Neural cell (in vitro differentiated cells): Measurements from ENCODE around the gene ABCA12. TPM values are rescaled to one million over a fixed set of nuclear protein-coding genes. Genes with fewer than 3 reads are reported as not detected.

Experiments used
- H2AFZ ChIP-seq: fragments of 200-600, 300-800 bp; sonication (generic), shearing (Covaris generic); 2 replicates; pipeline ENCODE4 v1.6.0; 2014; ENCODE audit warnings: low read depth, mild to moderate bottlenecking, antibody characterized with exemption, low read length, moderate library complexity
- H3F3A ChIP-seq: fragments of 200-600 bp; shearing (Covaris generic); 2 replicates; pipeline ENCODE4 v1.6.1; 2016; ENCODE audit warnings: mild to moderate bottlenecking, moderate library complexity, mixed read lengths, antibody characterized with exemption, low read length; ENCODE audit not compliant: insufficient read depth, poor library complexity, severe bottlenecking
- H3K27ac ChIP-seq: fragments of 200-600, 300-800 bp; sonication (generic), shearing (Covaris generic); 2 replicates; pipeline ENCODE4 v1.5.1; 2014; ENCODE audit warnings: mild to moderate bottlenecking, low read length, moderate library complexity
- H3K27me3 ChIP-seq: fragments of 300-800, 200-600 bp; sonication (generic), shearing (Covaris generic); 2 replicates; pipeline ENCODE4 v1.6.0; 2014; ENCODE audit warnings: mild to moderate bottlenecking, low read depth, low read length, moderate library complexity; ENCODE audit not compliant: insufficient read depth
- H3K36me3 ChIP-seq: fragments of 300-800, 200-600 bp; sonication (generic), shearing (Covaris generic); 2 replicates; pipeline ENCODE4 v1.5.1; 2014; ENCODE audit warnings: mild to moderate bottlenecking, antibody characterized with exemption, low read length, moderate library complexity; ENCODE audit not compliant: insufficient read depth
- H3K4me2 ChIP-seq: fragments of 300-800, 200-600 bp; sonication (generic), shearing (Covaris generic); 2 replicates; pipeline ENCODE4 v1.6.0; 2014; ENCODE audit warnings: mild to moderate bottlenecking, low read length
- H3K4me3 ChIP-seq: fragments of 300-800, 200-600 bp; sonication (generic), shearing (Covaris generic); 2 replicates; pipeline ENCODE4 v1.5.1; 2014; ENCODE audit warnings: mild to moderate bottlenecking, low read length, moderate library complexity
- H3K79me2 ChIP-seq: fragments of 200-600 bp; shearing (Covaris generic); replicated peaks from 2 replicates; pipeline ENCODE4 v1.6.0; 2014; ENCODE audit warnings: mild to moderate bottlenecking, low read length, moderate library complexity; ENCODE audit not compliant: insufficient read depth
- H3K9ac ChIP-seq: fragments of 300-800, 200-600 bp; sonication (generic), shearing (Covaris generic); 2 replicates; pipeline ENCODE4 v1.6.1; 2016; ENCODE audit warnings: mild to moderate bottlenecking, low read length, mixed read lengths
- H3K9me2 ChIP-seq: fragments of 200-600 bp; shearing (Covaris generic); 2 replicates; pipeline ENCODE4 v1.6.1; 2016; ENCODE audit warnings: mild to moderate bottlenecking, low read length, mixed read lengths; ENCODE audit not compliant: insufficient read depth
- H3K9me3 ChIP-seq: fragments of 200-600, 300-800 bp; sonication (generic), shearing (Covaris generic); 2 replicates; pipeline ENCODE4 v1.6.1; 2016; ENCODE audit warnings: mild to moderate bottlenecking, mixed run types, low read length, moderate library complexity, mixed read lengths
- H4K20me1 ChIP-seq: fragments of 200-600 bp; shearing (Covaris generic); 2 replicates; pipeline ENCODE4 v1.6.1; 2016; ENCODE audit warnings: mild to moderate bottlenecking, mixed run types; ENCODE audit not compliant: insufficient read depth
- EP300 ChIP-seq: fragments of 450-650 bp; conservative IDR thresholded peaks from 2 replicates; pipeline ENCODE4 v1.6.1; 2014; ENCODE audit warnings: antibody characterized with exemption, mild to moderate bottlenecking, moderate library complexity; ENCODE audit not compliant: poor library complexity, severe bottlenecking
- EZH2 ChIP-seq: fragments of 200-600, 300-800 bp; shearing (Covaris generic), sonication (generic); IDR thresholded peaks from 2 replicates; pipeline ENCODE4 v1.6.1; 2014; ENCODE audit warnings: antibody characterized with exemption, low read length, borderline replicate concordance, mild to moderate bottlenecking; ENCODE audit not compliant: insufficient read depth, poor library complexity, severe bottlenecking
- MXI1 ChIP-seq: fragments of 450-650 bp; conservative IDR thresholded peaks from 2 replicates; pipeline ENCODE4 v1.6.1; 2014; ENCODE audit warnings: antibody characterized with exemption, mild to moderate bottlenecking; ENCODE audit not compliant: poor library complexity, severe bottlenecking
- POLR2AphosphoS5 ChIP-seq: IDR thresholded peaks from 2 replicates; pipeline ENCODE4 v1.6.1; 2012
- RAD21 ChIP-seq: fragments of 450-650 bp; conservative IDR thresholded peaks from 2 replicates; pipeline ENCODE4 v1.6.1; 2014; ENCODE audit warnings: antibody characterized with exemption, mild to moderate bottlenecking, moderate library complexity
- SMC3 ChIP-seq: fragments of 450-650 bp; conservative IDR thresholded peaks from 2 replicates; pipeline ENCODE4 v1.6.1; 2014; ENCODE audit warnings: antibody characterized with exemption, mild to moderate bottlenecking, moderate library complexity; ENCODE audit not compliant: poor library complexity
- TAF1 ChIP-seq: IDR thresholded peaks from 2 replicates; pipeline ENCODE4 v1.6.1; 2012; ENCODE audit warnings: low read depth
- polyA minus RNA-seq: library from RNA; depleted of rRNA, polyadenylated mRNA; stranded (reverse); fragments of >200 nt; gene quantifications from 2 replicates; pipeline ENCODE4 v1.2.3, GENCODE V29; 2014
- polyA plus RNA-seq: library from polyadenylated mRNA; depleted of rRNA; stranded (reverse); fragments of >200 nt; gene quantifications from 2 replicates; pipeline ENCODE4 v1.2.3, GENCODE V29; 2014
- TF ChIP-seq, protein P1 (sequence below): IDR thresholded peaks from 2 replicates; pipeline ENCODE4 v1.6.1; 2012; ENCODE audit warnings: borderline replicate concordance
- TF ChIP-seq, protein P2 (sequence below): fragments of 450-650 bp; IDR thresholded peaks from 2 replicates; pipeline ENCODE4 v1.5.1; 2014; ENCODE audit warnings: antibody characterized with exemption, mild to moderate bottlenecking, moderate library complexity; ENCODE audit not compliant: poor library complexity, severe bottlenecking

The ABCA12 gene, protein sequence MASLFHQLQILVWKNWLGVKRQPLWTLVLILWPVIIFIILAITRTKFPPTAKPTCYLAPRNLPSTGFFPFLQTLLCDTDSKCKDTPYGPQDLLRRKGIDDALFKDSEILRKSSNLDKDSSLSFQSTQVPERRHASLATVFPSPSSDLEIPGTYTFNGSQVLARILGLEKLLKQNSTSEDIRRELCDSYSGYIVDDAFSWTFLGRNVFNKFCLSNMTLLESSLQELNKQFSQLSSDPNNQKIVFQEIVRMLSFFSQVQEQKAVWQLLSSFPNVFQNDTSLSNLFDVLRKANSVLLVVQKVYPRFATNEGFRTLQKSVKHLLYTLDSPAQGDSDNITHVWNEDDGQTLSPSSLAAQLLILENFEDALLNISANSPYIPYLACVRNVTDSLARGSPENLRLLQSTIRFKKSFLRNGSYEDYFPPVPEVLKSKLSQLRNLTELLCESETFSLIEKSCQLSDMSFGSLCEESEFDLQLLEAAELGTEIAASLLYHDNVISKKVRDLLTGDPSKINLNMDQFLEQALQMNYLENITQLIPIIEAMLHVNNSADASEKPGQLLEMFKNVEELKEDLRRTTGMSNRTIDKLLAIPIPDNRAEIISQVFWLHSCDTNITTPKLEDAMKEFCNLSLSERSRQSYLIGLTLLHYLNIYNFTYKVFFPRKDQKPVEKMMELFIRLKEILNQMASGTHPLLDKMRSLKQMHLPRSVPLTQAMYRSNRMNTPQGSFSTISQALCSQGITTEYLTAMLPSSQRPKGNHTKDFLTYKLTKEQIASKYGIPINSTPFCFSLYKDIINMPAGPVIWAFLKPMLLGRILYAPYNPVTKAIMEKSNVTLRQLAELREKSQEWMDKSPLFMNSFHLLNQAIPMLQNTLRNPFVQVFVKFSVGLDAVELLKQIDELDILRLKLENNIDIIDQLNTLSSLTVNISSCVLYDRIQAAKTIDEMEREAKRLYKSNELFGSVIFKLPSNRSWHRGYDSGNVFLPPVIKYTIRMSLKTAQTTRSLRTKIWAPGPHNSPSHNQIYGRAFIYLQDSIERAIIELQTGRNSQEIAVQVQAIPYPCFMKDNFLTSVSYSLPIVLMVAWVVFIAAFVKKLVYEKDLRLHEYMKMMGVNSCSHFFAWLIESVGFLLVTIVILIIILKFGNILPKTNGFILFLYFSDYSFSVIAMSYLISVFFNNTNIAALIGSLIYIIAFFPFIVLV (N-terminal part only)
- polyA plus RNA-seq (not detected in 2 replicates), polyA minus RNA-seq (under 0.01 and 0.24 TPM in 2 replicates)

DNA sequence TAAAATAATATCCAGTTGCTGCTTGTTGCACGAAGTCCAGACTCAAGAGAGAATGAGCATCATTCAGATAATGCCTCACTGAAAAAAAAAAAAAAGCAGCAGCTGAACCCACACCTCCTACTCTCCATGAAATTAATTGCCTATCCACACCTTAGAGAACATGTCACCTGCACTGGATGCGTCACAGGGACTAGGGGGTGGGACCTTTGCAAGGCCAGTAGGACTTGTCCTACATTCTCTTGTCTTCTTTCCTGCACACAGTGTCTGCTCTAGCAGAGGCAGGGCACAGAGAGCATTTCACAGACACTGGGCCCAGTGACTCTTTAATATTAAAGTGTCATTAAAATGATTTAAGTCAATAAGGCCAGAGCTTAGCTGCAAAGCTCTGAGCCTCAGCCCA is at the start of gene ABCA12:
Gene ABCA12, minus strand, starts transcription at position 148 of the 400 bp plus-strand sequence. CDS start 418 bp downstream, outside the sequence.
- H3K27ac ChIP-seq: no peak within 1 kb of the TSS
- H3K4me3 ChIP-seq: no peak within 1 kb of the TSS
- no peaks in the 10 kb centered on the region for H4K20me1 ChIP-seq
- no peak within 1 kb of the TSS for H2AFZ ChIP-seq
- no peaks in the 10 kb centered on the region for H3K9me2 ChIP-seq
- H3K79me2 ChIP-seq: no peaks in the 10 kb centered on the region
- H3K4me2 ChIP-seq: no peak within 1 kb of the TSS
- H3F3A ChIP-seq: no peaks in the 10 kb centered on the region
- no peak for TF ChIP-seq EP300
- no peak for TF ChIP-seq TAF1
- H3K9me3 ChIP-seq: no peaks in the 10 kb centered on the region
- no peaks in the 10 kb centered on the region for H3K27me3 ChIP-seq
- H3K9ac ChIP-seq: no peak within 1 kb of the TSS
- H3K36me3 ChIP-seq: no peaks in the 10 kb centered on the region

DNA sequence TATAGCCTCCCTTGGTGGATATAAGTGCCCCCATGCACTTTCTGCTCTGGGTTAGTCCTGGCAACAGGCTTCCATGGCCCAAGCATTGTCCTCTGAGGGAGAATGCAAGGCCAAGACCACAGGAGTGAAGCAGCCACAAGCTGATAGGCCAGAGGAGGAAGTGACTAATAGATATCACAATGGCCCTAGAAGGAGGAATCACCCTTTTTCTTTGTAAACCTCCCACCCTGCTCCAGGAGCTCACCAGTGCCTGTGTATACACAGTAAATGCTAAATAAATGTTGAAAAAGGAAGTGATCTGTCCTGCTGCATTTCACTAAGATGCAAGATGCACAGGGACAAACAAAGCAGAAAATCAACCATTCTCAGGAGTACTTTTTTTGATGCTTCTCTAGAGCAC is 49.7 kb upstream of the ABCA12 start:
- TF ChIP-seq EP300: no peak
- TF ChIP-seq, protein P1, sequence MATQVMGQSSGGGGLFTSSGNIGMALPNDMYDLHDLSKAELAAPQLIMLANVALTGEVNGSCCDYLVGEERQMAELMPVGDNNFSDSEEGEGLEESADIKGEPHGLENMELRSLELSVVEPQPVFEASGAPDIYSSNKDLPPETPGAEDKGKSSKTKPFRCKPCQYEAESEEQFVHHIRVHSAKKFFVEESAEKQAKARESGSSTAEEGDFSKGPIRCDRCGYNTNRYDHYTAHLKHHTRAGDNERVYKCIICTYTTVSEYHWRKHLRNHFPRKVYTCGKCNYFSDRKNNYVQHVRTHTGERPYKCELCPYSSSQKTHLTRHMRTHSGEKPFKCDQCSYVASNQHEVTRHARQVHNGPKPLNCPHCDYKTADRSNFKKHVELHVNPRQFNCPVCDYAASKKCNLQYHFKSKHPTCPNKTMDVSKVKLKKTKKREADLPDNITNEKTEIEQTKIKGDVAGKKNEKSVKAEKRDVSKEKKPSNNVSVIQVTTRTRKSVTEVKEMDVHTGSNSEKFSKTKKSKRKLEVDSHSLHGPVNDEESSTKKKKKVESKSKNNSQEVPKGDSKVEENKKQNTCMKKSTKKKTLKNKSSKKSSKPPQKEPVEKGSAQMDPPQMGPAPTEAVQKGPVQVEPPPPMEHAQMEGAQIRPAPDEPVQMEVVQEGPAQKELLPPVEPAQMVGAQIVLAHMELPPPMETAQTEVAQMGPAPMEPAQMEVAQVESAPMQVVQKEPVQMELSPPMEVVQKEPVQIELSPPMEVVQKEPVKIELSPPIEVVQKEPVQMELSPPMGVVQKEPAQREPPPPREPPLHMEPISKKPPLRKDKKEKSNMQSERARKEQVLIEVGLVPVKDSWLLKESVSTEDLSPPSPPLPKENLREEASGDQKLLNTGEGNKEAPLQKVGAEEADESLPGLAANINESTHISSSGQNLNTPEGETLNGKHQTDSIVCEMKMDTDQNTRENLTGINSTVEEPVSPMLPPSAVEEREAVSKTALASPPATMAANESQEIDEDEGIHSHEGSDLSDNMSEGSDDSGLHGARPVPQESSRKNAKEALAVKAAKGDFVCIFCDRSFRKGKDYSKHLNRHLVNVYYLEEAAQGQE: no peak
- TF ChIP-seq TAF1: no peak
- no peak for TF ChIP-seq SMC3
- TF ChIP-seq, protein P2, sequence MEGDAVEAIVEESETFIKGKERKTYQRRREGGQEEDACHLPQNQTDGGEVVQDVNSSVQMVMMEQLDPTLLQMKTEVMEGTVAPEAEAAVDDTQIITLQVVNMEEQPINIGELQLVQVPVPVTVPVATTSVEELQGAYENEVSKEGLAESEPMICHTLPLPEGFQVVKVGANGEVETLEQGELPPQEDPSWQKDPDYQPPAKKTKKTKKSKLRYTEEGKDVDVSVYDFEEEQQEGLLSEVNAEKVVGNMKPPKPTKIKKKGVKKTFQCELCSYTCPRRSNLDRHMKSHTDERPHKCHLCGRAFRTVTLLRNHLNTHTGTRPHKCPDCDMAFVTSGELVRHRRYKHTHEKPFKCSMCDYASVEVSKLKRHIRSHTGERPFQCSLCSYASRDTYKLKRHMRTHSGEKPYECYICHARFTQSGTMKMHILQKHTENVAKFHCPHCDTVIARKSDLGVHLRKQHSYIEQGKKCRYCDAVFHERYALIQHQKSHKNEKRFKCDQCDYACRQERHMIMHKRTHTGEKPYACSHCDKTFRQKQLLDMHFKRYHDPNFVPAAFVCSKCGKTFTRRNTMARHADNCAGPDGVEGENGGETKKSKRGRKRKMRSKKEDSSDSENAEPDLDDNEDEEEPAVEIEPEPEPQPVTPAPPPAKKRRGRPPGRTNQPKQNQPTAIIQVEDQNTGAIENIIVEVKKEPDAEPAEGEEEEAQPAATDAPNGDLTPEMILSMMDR: no peak
- TF ChIP-seq MXI1: no peak
- TF ChIP-seq POLR2AphosphoS5: no peak
- TF ChIP-seq EZH2: no peak
- no peak for TF ChIP-seq RAD21
- no peak overlapping the region for H3K4me2 ChIP-seq
- H3K27ac ChIP-seq: no peak overlapping the region
- H2AFZ ChIP-seq: no peak overlapping the region
- H3K9me3 ChIP-seq: no peaks in the 10 kb centered on the region
- H3K4me3 ChIP-seq: no peak overlapping the region
- no peaks in the 10 kb centered on the region for H3K9me2 ChIP-seq
- no peaks in the 10 kb centered on the region for H3K79me2 ChIP-seq
- no peaks in the 10 kb centered on the region for H3K27me3 ChIP-seq
- H3K36me3 ChIP-seq: no peaks in the 10 kb centered on the region
- H4K20me1 ChIP-seq: no peaks in the 10 kb centered on the region
- no peak overlapping the region for H3K9ac ChIP-seq
- H3F3A ChIP-seq: no peaks in the 10 kb centered on the region
